GM12891 (cell line): ENCODE data around the gene SDK1.

Experiments used
- PAX5 ChIP-seq: IDR thresholded peaks from 2 replicates; pipeline ENCODE4 v1.6.1; 2011; ENCODE audit warnings: low read length, moderate library complexity, mild to moderate bottlenecking; ENCODE audit not compliant: insufficient read depth, severe bottlenecking
- POLR2A ChIP-seq: IDR thresholded peaks from 2 replicates; pipeline ENCODE4 v1.6.1; 2011; ENCODE audit warnings: low read depth, low read length, control low read depth
- POLR2AphosphoS5 ChIP-seq: IDR thresholded peaks from 2 replicates; pipeline ENCODE4 v1.6.1; 2011; ENCODE audit warnings: low read depth, low read length, control low read depth
- TAF1 ChIP-seq: IDR thresholded peaks from 2 replicates; pipeline ENCODE4 v1.6.1; 2011; ENCODE audit warnings: low read depth, low read length, control low read depth

GRCh38 chr7:4273566-4274230, 972.6 kb downstream of the SDK1 start:
- TF ChIP-seq POLR2A, result no peak
- no peak for TF ChIP-seq POLR2AphosphoS5
- no peak for TF ChIP-seq PAX5
- TF ChIP-seq TAF1, result no peak
